HCT116 (cell line): Measurements from ENCODE around the gene TARS1. TPM values are rescaled to one million over a fixed set of nuclear protein-coding genes. Genes with fewer than 3 reads are reported as not detected.

Experiments used
- ATAC-seq: fragments of 200-7000 bp; cut with Tn5 transposase; 2 replicates; pipeline ENCODE4 v1.9.1; 2020; ENCODE audit warnings: mild to moderate bottlenecking, moderate library complexity
- BruUV-seq: library from RNA; stranded (reverse); fragments of 400-500 nt; replicated peaks from 2 replicates; lab custom pipeline; 2021; lab: Mats Ljungman, UMichigan
- CTCF ChIA-PET: fragments of 300-600 bp; sonication (Branson Sonifier 250); formaldehyde crosslinking; loops from one replicate; lab custom pipeline; 2021; ENCODE audit warnings: antibody characterized with exemption; lab: Charles Lee
- POLR2A ChIA-PET: fragments of 300-600, 350-600 bp; sonication (Branson Sonifier 250); formaldehyde crosslinking; loops from one replicate; lab custom pipeline; 2021; ENCODE audit warnings: antibody characterized with exemption; lab: Charles Lee
- RAD21 ChIA-PET, 2 experiments: fragments of 300-600 bp; sonication (Branson Sonifier 250); formaldehyde crosslinking; loops; one replicate each; lab custom pipeline; 2023; ENCODE audit warnings: low total read pairs in 2 of 2; ENCODE audit not compliant: uncharacterized antibody in 2 of 2, unreplicated experiment in 2 of 2, low non-redundant PET in 1 of 2; lab: Charles Lee
- DNase-seq: peaks from one replicate; pipeline ENCODE4 v3.0.0-alpha.2; 2010; ENCODE audit warnings: low read depth, low spot score
- H2AFZ ChIP-seq: fragments of 200-600 bp; shearing (Covaris generic), sonication (generic); 2 replicates; pipeline ENCODE4 v1.6.1; 2017; ENCODE audit warnings: low read depth, mixed run types, mixed read lengths, antibody characterized with exemption, low read length; ENCODE audit not compliant: poor library complexity, severe bottlenecking
- H3K27ac ChIP-seq: 2 replicates; pipeline ENCODE4 v1.5.1; 2012; ENCODE audit warnings: low read depth, low read length
- H3K27me3 ChIP-seq: fragments of 200-600 bp; sonication (generic); 2 replicates; pipeline ENCODE4 v1.6.1; 2016; ENCODE audit warnings: mixed run types, low read length, mixed read lengths; ENCODE audit not compliant: insufficient read depth
- H3K36me3 ChIP-seq, 2 experiments: fragments of 200-500 bp in 1 of 2; fragments of 200-600 bp in 1 of 2; sonication (Bioruptor generic) in 1 of 2; sonication (generic) in 1 of 2; 2 replicates each; pipeline versions ENCODE4 v1.5.1 to v1.6.1; 2014 to 2016; ENCODE audit warnings: low read length in 2 of 2, inconsistent platforms in 1 of 2, mixed read lengths in 1 of 2, mixed run types in 1 of 2; ENCODE audit not compliant: insufficient read depth in 2 of 2, control insufficient read depth in 1 of 2
- H3K4me1 ChIP-seq, 2 experiments: fragments of 200-600 bp in 1 of 2; sonication (generic) in 1 of 2; 2 replicates each; pipeline versions ENCODE4 v1.5.1 to v1.6.1; 2012 to 2017; ENCODE audit warnings: low read length in 2 of 2, inconsistent platforms in 1 of 2, mild to moderate bottlenecking in 1 of 2, mixed read lengths in 1 of 2, mixed run types in 1 of 2, moderate library complexity in 1 of 2; ENCODE audit not compliant: insufficient read depth in 2 of 2, control insufficient read depth in 1 of 2
- H3K4me2 ChIP-seq: fragments of 200-600 bp; sonication (generic); 2 replicates; pipeline ENCODE4 v1.6.1; 2017; ENCODE audit warnings: mixed run types, low read length, mixed read lengths
- H3K4me3 ChIP-seq, 2 experiments: fragments of 200-600 bp in 1 of 2; sonication (generic) in 1 of 2; replicated peaks in 1 of 2; 2 replicates each; pipeline ENCODE4 v1.5.1; 2011 to 2016; ENCODE audit warnings: low read length in 2 of 2, control low read depth in 1 of 2, low read depth in 1 of 2, mild to moderate bottlenecking in 1 of 2, mixed read lengths in 1 of 2, mixed run types in 1 of 2
- H3K79me2 ChIP-seq: fragments of 200-600 bp; sonication (generic); 2 replicates; pipeline ENCODE4 v1.6.1; 2017; ENCODE audit warnings: mild to moderate bottlenecking, mixed run types, low read length, moderate library complexity, mixed read lengths; ENCODE audit not compliant: insufficient read depth
- H3K9ac ChIP-seq: fragments of 200-600 bp; sonication (generic); 2 replicates; pipeline ENCODE4 v1.6.1; 2016; ENCODE audit warnings: low read length, mixed read lengths
- H3K9me2 ChIP-seq: fragments of 200-600 bp; sonication (generic), shearing (Covaris generic); 2 replicates; pipeline ENCODE4 v1.6.1; 2017; ENCODE audit warnings: mixed run types, mild to moderate bottlenecking, moderate library complexity; ENCODE audit not compliant: insufficient read depth
- H3K9me3 ChIP-seq, 2 experiments: fragments of 200-500 bp in 1 of 2; fragments of 200-600 bp in 1 of 2; sonication (Bioruptor generic) in 1 of 2; sonication (generic) in 1 of 2; 2 replicates each; pipeline ENCODE4 v1.6.1; 2014 to 2017; ENCODE audit warnings: low read length in 2 of 2, mixed read lengths in 2 of 2, inconsistent platforms in 1 of 2, low read depth in 1 of 2, mild to moderate bottlenecking in 1 of 2, mixed run types in 1 of 2, moderate library complexity in 1 of 2; ENCODE audit not compliant: control insufficient read depth in 1 of 2, insufficient read depth in 1 of 2
- H4K20me1 ChIP-seq: fragments of 200-600 bp; sonication (generic), shearing (Covaris generic); 2 replicates; pipeline ENCODE4 v1.6.1; 2017; ENCODE audit warnings: mixed run types, mild to moderate bottlenecking, moderate library complexity; ENCODE audit not compliant: insufficient read depth
- CTCF ChIP-seq, 3 experiments: fragments of 200-600 bp in 1 of 3; sonication (generic) in 1 of 3; IDR thresholded peaks in 2 of 3; conservative IDR thresholded peaks in 1 of 3; 2 replicates each; pipeline ENCODE4 v1.5.1; 2012 to 2017; ENCODE audit warnings: low read depth in 2 of 3, low read length in 2 of 3, antibody characterized with exemption in 1 of 3, borderline replicate concordance in 1 of 3, control low read depth in 1 of 3, mild to moderate bottlenecking in 1 of 3, mixed read lengths in 1 of 3, mixed run types in 1 of 3, moderate library complexity in 1 of 3; ENCODE audit not compliant: insufficient read depth in 1 of 3
- ELF1 ChIP-seq: IDR thresholded peaks from 2 replicates; pipeline ENCODE4 v1.6.1; 2012; ENCODE audit warnings: low read depth, borderline replicate concordance
- EZH2 ChIP-seq: fragments of 200-600 bp; sonication (generic); IDR thresholded peaks from 2 replicates; pipeline ENCODE4 v1.6.1; 2017; ENCODE audit warnings: antibody characterized with exemption, mixed run types
- EZH2phosphoT487 ChIP-seq: fragments of 200-600 bp; IDR thresholded peaks from 2 replicates; pipeline ENCODE4 v1.6.1; 2018; ENCODE audit warnings: antibody characterized with exemption, borderline replicate concordance
- MAX ChIP-seq: IDR thresholded peaks from 2 replicates; pipeline ENCODE4 v1.6.1; 2012
- RAD21 ChIP-seq: IDR thresholded peaks from 2 replicates; pipeline ENCODE4 v1.6.1; 2012; ENCODE audit warnings: low read depth, mild to moderate bottlenecking
- SIN3A ChIP-seq: IDR thresholded peaks from 2 replicates; pipeline ENCODE4 v1.6.1; 2012; ENCODE audit warnings: low read depth
- SP1 ChIP-seq: IDR thresholded peaks from 2 replicates; pipeline ENCODE4 v1.6.1; 2012; ENCODE audit warnings: low read depth
- YY1 ChIP-seq: IDR thresholded peaks from 2 replicates; pipeline ENCODE4 v1.6.1; 2011; ENCODE audit warnings: low read length, low read depth, moderate library complexity, mild to moderate bottlenecking; ENCODE audit not compliant: insufficient replicate concordance; ENCODE audit errors: extremely low read depth
- ZNF274 ChIP-seq: fragments of 200-500 bp; sonication (Bioruptor generic); IDR thresholded peaks from 2 replicates; pipeline ENCODE4 v1.6.1; 2014; ENCODE audit warnings: mild to moderate bottlenecking, low read depth, low read length, inconsistent platforms
- intact Hi-C: fragments of 100-400 bp; cut with micrococcal nuclease; formaldehyde crosslinking; loops from 2 replicates; pipeline ENCODE4 v1.10.0; 2022
- total RNA-seq: library from RNA; stranded (reverse); gene quantifications from one replicate; pipeline ENCODE4 v1.2.1, GENCODE V29; 2021; ENCODE audit not compliant: unreplicated experiment

Gene TARS1
- total RNA-seq, 1 experiment from 2014 or later = 291 TPM

GRCh38 chr5:33440482-33441240 is at the start of gene TARS1 (continued):
- TF ChIP-seq MAX (peak; percentile 72), ELF1 (peak; percentile 89), RAD21 (no peak), ZNF274 (no peak), SIN3A (peak; percentile 84), SP1 (peak; percentile 85), YY1 (peak; percentile 79)

- Histone ChIP-seq H3K9ac (no peak overlapping the region), H3K36me3 (no peaks in the 10 kb centered on the region), H3K4me2 (no peak overlapping the region), H3K9me2 (no peaks in the 10 kb centered on the region), H3K4me1 (peaks cover 7 to 14% of the 10 kb centered on the region in 2 experiments; a peak in 3 of 4 replicates), H2AFZ (no peak overlapping the region), H3K27me3 (no peaks in the 10 kb centered on the region), H3K9me3 (no peaks in the 10 kb centered on the region)
- BruUV-seq = no TSS peak
- intact Hi-C loops = no loop called here
- CTCF ChIA-PET = no interaction called here
- no peak for ATAC-seq
- TF ChIP-seq CTCF (IDR thresholded peaks at IDR 0.05 in 2 of 3, conservative IDR thresholded peaks at IDR 0.05 in 1 of 3; ENCODE audit: borderline replicate concordance in 1 of 3, insufficient read depth in 1 of 3, low read depth in 2 of 3, low read length in 2 of 3) = no peak
- TF ChIP-seq SP1 = no peak
- TF ChIP-seq EZH2phosphoT487 = no peak
- no peak for TF ChIP-seq ZNF274
- no peak for TF ChIP-seq EZH2
- TF ChIP-seq, all 23 proteins: peak for 0
- no peaks in the 10 kb centered on the region for H3K79me2 ChIP-seq
- H3K4me3 ChIP-seq = no peak overlapping the region
- POLR2A ChIA-PET = no interaction called here
- RAD21 ChIA-PET = no interaction called here
- H4K20me1 ChIP-seq = no peaks in the 10 kb centered on the region
- DNase-seq = no peak
- no peak overlapping the region for H3K27ac ChIP-seq
Measured at GRCh38 chr5:33398501-33398900, 42.3 kb upstream of the TARS1 start.
